GM18511 (cell line): Measurements from ENCODE around the gene FAM24B.

Experiments used
- ATAC-seq: cut with Tn5 transposase; IDR thresholded peaks from one replicate; pipeline ENCODE4 v1.9.1; 2021; ENCODE audit warnings: mild to moderate bottlenecking, moderate library complexity; ENCODE audit not compliant: unreplicated experiment

FAM24B gene

DNA sequence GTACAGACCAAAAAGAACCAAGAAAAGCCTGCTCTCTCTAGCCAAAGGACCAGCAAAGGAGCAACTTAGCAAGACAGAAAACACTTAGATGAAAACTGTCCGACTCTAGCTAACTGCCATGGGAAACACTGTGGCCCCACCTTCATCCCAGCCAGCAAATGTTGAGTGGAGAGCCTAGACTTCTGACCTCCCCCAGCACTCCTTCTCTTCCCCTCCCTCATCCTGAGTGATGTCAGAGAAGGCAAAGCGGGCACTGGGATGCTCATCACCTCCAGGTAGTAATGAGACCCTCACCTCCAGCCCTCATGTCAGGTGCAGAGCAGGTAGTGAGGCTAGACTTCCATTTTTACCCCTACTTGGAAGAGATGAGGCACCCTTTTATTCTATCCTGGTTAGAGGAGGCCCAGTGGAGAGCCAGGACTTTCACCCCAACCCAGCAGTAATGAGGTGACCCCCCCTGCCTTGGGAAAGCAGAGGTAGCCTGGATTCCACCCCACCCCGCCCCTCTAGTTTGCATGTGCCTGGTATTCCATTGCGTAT, 50.6 kb downstream of the FAM24B start:
- ATAC-seq = no peak

DNA sequence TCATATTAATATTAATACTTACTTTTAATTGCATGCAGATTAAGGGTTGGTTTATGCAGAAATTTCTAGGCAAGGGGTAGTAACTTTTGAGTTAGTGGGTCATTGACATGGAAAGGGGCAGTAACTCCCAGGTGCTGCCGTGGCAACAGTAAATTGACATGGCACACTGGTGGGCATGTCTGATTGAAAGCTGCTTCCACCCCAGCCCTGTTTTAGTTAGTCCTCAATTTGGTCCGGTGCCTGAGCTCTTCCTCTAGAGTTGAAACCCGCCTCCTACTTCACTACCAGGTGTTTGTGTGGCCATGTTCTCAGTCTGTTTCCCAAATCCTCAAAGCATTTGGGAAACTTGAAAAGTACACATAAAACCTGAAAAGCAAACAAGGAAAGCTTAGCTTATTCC, 52.1 kb downstream of the FAM24B start:
- ATAC-seq = no peak

DNA sequence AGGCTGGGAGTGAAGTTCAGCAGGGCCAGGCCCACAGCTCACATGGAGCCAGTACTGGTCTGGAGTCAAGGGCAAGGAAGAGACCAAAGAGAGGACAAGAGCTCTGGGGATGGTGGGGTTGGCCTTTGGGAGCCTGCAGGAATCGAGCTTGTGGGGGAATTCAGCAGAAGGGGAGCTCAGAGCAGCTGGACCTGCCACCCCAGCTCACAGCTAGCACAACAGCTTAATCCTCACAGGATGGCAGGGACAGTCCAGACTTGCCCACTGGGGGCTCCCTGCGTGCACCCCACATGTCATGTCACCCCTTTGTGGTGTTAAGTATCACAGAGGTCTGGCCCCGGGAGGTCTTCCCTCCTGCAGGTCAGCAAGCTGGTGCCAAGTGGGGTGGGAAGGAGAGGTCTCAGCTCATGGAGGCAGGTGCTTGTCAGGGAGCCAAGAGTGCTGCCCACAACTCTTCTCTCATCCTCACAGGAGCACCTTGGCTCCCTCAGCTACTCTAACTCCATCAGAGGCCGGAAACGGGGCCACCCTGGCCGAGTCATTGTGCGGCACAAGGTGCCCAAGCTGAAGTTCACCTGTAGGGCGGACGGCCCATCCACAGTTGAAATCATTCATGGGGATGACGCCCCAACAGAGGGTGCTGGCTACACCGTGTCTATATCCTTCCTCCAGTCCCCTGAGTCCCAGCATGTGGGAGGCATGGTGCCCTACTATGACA, 56.2 kb downstream of the FAM24B start:
- ATAC-seq = no peak

DNA sequence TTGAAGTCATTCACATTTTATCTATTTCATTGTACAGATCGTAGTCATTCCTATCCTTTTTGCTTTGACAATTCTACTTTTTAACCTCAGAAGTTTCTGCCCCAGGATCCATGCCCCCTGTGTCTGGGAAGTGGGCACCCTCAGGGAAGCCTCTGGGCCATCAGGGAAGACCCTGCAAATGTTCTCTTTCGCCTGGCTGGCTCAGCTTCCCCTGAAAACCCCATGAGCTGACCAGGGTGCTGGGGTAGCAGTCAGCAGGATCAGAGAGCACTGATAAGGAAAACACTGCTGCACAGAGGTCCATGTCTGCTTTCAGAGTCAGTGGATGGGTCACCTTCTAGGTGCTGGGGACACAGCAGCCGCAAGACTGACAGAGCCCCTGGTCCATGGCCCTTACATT, 57.6 kb downstream of the FAM24B start:
- no peak for ATAC-seq

DNA sequence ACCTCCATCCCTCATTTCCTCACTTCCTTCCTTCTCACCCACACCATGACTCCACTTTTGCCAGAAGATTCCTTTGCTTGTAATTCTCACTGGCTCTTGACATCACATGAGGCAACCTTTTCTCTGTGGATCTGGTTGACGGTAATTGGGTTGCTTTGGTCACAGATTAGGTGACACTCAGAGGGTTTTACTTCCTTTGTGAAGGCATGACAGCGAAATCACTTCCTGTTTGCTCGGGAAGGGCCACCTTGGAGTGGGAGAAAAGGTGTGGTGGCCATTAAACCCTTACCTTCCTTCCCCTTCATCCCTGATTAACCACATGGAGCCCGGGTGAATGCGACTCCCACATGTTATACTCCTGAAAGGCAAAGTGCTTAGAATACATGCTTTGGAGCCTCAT, 63.9 kb downstream of the FAM24B start:
- no peak for ATAC-seq

DNA sequence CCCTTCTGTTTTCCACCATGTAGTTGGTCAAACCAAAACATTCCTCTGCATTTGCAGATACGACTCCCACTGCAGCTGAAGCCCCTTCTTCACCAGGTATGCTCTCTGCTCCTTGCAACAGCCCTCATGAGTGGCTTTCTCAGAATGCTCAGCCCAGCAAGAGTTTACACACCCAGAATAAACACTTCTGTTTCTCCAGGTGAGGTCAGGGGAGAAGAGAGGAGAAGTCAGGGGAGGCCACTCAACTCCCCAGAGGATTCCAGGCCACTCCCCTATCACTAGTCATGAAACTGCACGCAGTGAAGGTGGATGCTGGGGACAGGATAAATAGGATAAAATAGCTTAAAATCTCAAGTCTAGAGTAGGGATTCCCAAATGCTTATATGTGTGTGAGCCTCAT, 64.9 kb downstream of the FAM24B start:
- no peak for ATAC-seq

DNA sequence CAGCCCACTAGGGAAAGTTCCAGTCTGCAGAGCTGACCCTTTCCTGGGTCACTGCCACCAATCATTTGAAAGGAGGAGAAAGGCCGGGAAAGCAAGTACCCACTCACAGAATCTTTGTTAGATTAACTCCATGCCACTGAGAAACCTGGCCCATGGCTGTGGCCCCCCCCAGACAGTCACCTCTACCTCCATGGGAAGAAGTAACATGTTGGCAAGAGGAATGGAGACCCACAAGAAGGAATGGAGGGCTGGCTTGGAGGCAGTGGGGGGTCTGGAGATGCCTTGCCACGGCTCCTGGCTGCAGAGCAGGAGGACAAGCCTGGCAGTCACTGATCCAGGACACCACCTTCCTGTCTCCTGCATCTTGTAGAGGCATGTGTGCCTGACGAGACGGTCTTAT, 66.6 kb downstream of the FAM24B start:
- no peak for ATAC-seq

DNA sequence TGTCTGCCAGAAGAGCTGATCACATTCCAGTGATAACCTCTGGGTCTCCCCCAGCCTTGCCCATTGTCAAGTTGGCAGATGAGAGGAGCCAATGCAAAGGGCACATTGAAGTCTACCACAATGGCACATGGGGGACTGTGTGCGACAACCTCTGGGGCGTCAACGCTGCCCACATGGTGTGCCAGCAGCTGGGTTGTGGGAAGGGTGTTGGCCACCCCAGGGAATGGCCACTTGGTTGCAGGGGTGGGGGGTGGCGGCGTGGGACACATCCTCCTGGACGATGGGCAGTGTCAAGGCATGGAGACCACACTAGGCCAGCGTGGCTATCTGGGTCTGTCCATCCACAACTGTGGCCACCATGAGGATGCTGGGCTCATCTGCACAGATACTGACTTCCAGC, 77.1 kb downstream of the FAM24B start:
- ATAC-seq = no peak
